AG08396 (cell line): ENCODE data around the gene EXOSC7.
"Not testable (repeated sequence)": the region's sequence is repeated elsewhere in the genome, so short reads cannot be mapped to it uniquely, and the experiment has no call there.

Experiments
- DNase-seq: peaks from one replicate; pipeline ENCODE4 v3.0.0; 2012; ENCODE audit warnings: low spot score, mixed read lengths

EXOSC7 gene

DNA sequence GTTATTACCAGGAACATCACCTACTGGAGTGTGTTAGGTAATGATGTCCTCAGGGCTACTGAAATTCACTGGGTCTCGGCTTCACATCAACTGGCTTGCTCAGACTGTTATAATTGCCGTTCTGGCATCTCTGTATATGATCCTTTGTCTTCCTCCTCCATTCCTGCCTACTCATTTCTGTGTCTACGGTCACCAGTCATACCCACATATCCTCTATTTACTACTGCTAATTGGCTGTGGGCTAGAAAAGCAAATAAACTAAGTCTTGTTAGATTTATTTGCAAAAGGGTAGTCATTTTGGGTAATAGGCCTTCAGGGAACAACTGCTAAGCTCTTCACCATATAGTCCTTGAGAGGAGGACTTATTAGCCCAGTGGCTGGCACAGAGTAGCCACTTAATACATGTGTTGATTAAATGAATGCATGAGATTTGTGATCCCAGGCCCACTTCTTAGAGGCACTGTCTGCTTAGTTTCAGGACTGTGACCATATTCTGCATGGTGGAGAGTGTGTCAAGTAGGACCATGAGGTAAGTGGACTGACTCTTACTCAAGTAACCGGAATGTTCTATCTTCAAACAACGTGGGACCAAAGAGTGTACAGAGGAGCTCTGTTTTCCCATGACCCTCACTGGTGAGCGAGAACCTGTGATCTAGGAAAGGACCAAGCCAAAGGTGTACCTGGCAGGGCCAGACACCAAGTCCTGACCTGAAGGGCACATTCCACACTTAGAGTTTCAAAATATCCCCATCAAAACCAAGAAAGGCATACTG, 13.2 kb upstream of the EXOSC7 start:
- no peak for DNase-seq

DNA sequence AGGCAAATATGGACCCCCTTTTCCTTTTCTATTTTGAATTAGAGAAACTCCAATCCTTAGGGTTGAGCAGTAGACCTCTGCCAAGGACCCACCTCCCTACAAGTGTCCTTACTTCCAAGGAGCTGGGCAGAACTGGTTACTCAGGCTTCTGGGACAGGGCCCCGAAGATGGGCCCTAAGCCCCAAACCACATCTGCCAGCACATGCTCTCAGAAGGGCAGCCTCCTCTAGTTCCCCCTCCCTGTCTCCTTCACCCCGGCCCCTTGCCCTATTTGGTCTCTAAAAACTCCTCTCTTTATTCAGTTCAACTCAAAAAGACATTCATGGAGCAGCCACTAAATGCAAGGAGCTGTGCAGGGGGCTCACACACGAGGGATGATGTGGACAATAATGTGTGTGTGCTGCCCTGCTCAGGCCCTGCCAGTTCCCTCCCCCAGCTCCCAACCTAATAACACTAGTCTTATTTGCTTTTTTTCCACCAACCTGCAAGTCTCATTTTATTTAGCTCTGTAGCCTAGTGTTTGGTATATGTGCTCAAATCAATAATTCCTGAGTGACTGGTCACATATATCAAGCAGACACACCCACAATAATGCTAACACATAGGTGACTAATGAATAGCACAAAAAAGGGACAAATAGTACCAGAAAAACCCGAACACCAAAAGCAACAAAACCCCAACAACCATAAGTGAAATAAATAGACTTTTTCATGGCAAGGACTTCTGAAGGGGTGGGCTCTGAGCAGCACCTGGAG, 12.3 kb upstream of the EXOSC7 start:
- no peak for DNase-seq

DNA sequence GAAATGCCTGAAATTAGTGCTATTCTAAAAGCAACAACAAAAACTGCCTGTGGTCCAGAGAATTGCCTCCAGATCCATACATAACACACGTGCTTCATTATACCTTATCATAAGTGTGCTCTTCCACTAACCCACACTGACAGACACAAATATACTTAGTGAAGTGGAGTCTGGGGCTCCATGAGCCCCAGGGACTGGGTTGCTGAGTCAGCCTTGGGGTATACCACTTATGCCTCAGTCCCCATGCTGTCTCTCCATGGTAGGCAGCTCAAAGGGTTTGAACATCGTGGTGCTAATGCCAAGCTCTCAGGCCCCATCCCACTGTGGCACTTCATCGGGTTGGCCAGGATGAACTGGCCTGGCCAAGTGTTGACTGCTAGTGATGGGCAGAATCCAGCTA, 10.9 kb upstream of the EXOSC7 start:
- DNase-seq, result no peak

DNA sequence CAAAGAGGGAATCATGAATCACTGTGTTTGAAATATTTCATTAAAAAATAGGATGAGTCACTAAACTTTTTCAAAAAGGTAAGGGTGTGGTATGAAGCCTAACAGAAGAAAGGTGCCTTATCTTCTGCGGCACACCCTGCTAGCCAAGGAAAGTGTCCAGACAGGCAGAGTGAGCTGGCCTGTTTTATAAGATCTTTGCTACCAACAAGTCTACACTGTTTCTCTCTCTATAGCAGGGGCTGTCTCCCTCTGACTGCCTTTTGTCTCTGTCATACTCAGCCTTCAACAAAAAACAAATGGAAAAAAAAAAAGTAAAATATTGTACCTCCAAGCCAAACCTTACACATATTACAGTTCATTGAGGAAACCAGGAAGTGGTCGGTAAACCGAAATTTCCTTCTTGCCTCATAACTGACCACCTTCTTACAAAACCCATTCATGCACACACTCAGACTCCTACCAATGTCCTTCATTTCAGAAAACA, 9.2 kb upstream of the EXOSC7 start:
- DNase-seq, result no peak

GRCh38 chr3:44968447-44968858, 7.6 kb upstream of the EXOSC7 start:
- no peak for DNase-seq

- no peak for DNase-seq
Observed at GRCh38 chr3:44969154-44969827, 6.8 kb upstream of the EXOSC7 start.

DNA sequence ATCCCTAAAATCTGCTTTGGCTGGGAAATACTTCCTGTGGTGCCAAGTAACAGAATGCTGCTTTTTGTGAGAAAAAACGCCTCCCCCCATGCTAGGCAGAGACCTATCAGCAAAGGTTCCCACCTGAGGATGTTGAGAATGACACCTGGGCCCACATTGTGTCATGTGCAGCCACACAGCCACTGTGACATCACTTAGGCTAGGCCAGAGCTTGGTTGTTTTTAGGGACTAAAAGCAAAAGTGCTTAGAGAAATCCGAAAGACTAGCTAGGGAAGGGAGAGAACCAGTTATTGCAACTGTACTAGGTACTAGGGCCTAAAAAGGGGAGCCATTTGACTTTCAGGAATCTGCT, 6.2 kb upstream of the EXOSC7 start:
- no peak for DNase-seq

DNA sequence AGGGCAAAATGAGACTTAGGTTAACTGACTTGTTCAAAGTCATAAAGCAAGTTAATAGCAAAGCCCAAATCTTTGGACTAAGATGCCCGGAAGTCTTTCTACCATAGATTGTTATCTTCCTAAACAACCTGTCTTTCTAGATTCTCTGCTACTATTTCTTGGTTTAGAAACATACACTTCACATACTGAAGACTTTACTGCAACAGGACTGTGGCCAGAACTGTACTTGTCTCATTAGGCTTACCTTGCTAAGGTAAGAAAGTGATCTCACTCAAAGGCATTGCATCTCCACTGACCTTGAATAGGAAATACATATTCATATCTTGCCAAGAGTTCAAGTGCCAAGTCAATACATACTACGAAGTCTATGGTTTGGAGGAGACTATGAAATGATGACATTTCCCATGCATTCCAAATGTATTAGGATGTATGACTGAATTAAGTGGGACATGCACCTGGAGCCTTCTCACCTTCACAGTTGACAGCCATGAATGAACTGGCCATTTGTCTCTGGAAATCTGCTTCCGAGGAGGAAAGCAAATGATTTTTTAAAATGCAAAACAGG, 5.0 kb upstream of the EXOSC7 start:
- no peak for DNase-seq

DNA sequence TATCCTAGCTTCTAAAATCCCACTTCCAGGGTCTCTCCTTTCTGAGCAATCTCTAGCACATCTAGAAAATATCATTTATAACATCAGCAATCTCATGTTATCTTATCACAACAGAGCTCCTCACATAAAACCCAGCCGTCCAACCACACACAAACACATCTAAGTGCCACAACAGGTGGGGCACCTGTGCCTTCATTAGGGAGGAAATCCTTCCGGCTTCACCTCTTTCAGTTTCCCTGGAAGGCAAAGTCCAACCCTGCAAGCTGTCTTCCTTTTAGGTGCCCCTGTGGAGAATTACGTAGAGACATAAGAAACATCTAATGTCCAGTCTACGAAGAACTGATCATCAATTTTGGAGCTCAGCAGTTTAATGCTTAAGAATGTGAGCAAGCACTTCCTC, 1.6 kb upstream of the EXOSC7 start:
- DNase-seq, result no peak

- DNase-seq, result no peak
Observed at GRCh38 chr3:44981220-44981619, 5.2 kb downstream of the EXOSC7 start.

DNA sequence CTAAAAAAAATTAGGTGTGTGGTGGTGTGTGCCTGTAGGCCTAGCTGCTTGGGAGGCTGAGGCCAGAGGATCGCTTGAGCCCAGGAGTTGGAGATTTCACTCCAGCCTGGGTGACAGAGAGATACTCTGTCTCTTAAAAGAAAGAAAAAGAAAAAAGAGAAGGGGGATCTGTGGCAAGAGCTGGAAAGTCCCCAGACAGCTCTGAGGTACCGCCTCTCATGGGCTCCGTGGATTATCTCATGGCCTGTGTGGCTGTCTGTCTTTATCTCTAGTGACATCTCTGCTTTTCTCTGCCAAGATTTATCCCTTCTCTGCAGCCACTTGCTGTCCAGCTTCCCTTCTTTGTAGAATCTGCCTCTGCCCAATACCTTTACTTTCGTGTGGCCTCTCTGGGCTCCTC, 5.7 kb downstream of the EXOSC7 start:
- no peak for DNase-seq

- DNase-seq, result no peak
Observed at GRCh38 chr3:44982817-44983216, 6.8 kb downstream of the EXOSC7 start.

DNA sequence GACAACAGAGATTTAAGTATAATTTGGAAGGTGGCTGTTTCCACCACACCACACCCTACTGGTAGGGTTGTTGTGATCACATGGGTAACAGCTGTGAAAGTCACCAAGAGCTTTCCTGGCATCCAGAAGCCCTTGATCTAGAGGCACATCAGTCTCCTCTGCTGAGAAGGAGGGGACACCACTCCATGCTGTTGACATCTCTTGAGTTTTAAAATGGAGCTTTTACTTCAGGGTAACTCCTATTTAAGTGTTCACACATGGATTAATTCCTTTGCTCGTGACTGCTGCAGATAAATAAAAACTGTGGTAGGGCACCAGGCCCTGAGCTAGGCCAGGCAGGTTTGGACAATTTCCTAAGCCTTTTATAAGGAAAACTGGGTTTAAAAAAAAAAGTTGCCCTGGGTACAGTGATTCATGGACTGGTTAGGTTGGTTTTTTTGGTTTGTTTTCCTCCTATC, 7.5 kb downstream of the EXOSC7 start:
- no peak for DNase-seq

DNA sequence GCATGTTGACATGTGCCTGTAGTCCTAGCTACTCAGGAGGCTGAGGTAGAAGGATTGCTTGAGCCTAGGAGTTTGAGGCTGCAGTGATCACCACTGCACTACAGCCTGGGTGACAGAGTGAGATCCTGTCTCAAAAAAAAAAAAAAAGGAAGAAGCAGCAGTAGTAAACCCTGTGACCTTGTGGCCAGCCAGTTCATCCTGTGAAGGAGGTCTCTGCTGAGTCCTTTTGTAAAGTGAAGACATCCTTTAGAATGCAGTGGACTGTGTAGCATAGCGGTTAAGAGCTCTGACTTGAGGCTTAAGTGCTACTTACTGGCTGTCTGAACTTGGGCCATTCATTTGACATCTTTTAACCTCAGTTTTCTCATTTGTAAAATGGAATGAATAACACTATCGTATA, 8.3 kb downstream of the EXOSC7 start:
- no peak for DNase-seq

DNA sequence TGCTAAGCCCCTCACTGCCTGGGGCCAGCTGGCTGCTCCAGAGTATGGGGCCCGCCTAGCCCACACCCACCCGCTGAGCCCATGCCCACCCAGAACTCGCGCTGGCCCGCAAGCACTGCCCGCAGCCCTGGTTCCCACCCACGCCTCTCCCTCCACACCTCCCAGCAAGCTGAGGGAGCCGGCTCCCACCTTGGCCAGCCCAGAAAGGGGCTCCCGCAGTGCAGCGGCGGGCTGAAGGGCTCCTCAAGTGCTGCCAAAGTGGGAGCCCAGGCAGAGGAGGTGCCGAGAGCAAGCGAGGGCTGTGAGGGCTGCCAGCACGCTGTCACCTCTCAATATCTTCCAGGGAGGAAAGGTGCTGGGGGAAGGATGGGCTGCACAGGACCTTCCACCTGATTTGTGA, 10.3 kb downstream of the EXOSC7 start:
- DNase-seq, result not testable (repeated sequence)

GRCh38 chr3:44987332-44987731, 11.3 kb downstream of the EXOSC7 start:
- DNase-seq, result no peak

DNA sequence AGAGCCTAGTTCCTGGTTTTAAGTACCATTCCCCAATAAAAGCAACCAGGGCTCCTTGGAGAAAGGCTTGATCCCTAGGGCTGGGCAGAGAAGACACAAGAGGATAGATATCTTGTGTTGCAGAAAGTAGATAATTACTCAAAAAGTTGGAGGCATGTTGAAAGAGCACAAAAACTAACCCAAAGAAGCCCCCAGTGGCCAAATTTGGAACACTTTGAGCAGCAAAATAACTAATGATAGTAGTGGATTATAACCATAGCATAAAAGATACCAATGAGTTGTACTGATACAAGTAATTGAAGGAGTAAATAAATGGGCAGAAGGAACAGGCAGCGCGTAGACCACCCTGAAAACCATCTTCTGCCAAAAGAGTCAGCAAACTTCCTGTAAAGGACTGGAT, 12.0 kb downstream of the EXOSC7 start:
- DNase-seq, result peak; percentile 29

DNA sequence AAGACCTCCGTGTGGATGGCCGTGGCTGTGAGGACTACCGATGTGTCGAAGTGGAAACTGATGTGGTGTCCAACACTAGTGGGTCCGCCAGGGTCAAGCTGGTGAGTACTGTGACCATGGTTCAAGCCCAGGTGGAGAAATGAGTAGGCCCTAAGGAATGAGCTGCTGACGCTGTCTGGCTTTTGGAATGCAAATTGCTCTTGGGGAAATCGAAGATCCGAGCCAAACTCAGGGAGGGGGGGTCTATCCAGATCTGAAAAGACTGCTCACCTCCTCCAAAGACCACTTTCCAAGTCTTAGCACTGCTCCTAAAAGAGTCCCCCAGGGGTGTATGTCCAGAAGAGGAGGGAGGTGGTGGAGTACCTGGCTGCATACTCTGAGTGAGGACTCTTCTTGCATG, 13.1 kb downstream of the EXOSC7 start:
- no peak for DNase-seq

- DNase-seq, result peak; percentile 28
Observed at GRCh38 chr3:44989636-44990373, 13.8 kb downstream of the EXOSC7 start.

- no peak for DNase-seq
Observed at GRCh38 chr3:44991326-44991725, 15.3 kb downstream of the EXOSC7 start.

GRCh38 chr3:44992555-44993470, 16.8 kb downstream of the EXOSC7 start:
- peak; percentile 28 for DNase-seq
